OCI-LY1 (cell line): ENCODE data around the gene SLC5A11.

ENCODE experiments used
- H2AFZ ChIP-seq: fragments of 200-600 bp; sonication (generic), shearing (Covaris generic); 2 replicates; pipeline ENCODE4 v1.6.0; 2014; ENCODE audit warnings: antibody characterized with exemption, mild to moderate bottlenecking, low read length
- H3F3A ChIP-seq: fragments of 200-600 bp; sonication (generic), shearing (Covaris generic); 2 replicates; pipeline ENCODE4 v1.6.0; 2014; ENCODE audit warnings: mild to moderate bottlenecking, antibody characterized with exemption, low read length, moderate library complexity; ENCODE audit not compliant: insufficient read depth
- H3K27ac ChIP-seq: fragments of 200-600 bp; sonication (generic); 2 replicates; pipeline ENCODE4 v1.5.1; 2014; ENCODE audit warnings: low read length, mixed run types, mild to moderate bottlenecking, low read depth; ENCODE audit not compliant: poor library complexity, severe bottlenecking
- H3K27me3 ChIP-seq: fragments of 200-600 bp; sonication (generic); 2 replicates; pipeline ENCODE4 v1.6.0; 2014; ENCODE audit warnings: antibody characterized with exemption, mild to moderate bottlenecking, low read length, moderate library complexity; ENCODE audit not compliant: insufficient read depth
- H3K36me3 ChIP-seq: fragments of 200-600 bp; sonication (generic); 2 replicates; pipeline ENCODE4 v1.6.1; 2014; ENCODE audit warnings: mild to moderate bottlenecking, antibody characterized with exemption, low read length, moderate library complexity, mixed read lengths; ENCODE audit not compliant: insufficient read depth
- H3K4me1 ChIP-seq: fragments of 200-600 bp; sonication (generic); 2 replicates; pipeline ENCODE4 v1.5.1; 2014; ENCODE audit warnings: mild to moderate bottlenecking, low read length, moderate library complexity; ENCODE audit not compliant: insufficient read depth, severe bottlenecking
- H3K4me2 ChIP-seq: fragments of 200-600 bp; sonication (generic), shearing (Covaris generic); 2 replicates; pipeline ENCODE4 v1.6.1; 2014; ENCODE audit warnings: low read length
- H3K4me3 ChIP-seq: fragments of 200-600 bp; sonication (generic); 2 replicates; pipeline ENCODE4 v1.5.1; 2014; ENCODE audit warnings: low read length, low read depth, mild to moderate bottlenecking, mixed read lengths; ENCODE audit not compliant: poor library complexity, severe bottlenecking
- H3K79me2 ChIP-seq: fragments of 200-600 bp; shearing (Covaris generic); 2 replicates; pipeline ENCODE4 v1.6.1; 2016; ENCODE audit warnings: mixed run types, low read length, mixed read lengths; ENCODE audit not compliant: insufficient read depth
- H3K9ac ChIP-seq: fragments of 200-600 bp; sonication (generic), shearing (Covaris generic); 2 replicates; pipeline ENCODE4 v1.6.1; 2014; ENCODE audit warnings: mild to moderate bottlenecking, low read length, mixed read lengths
- H3K9me2 ChIP-seq: fragments of 200-600 bp; sonication (generic), shearing (Covaris generic); 2 replicates; pipeline ENCODE4 v1.6.1; 2014; ENCODE audit warnings: low read depth, mild to moderate bottlenecking, low read length, mixed read lengths
- H3K9me3 ChIP-seq: fragments of 200-600 bp; shearing (Covaris generic); 2 replicates; pipeline ENCODE4 v1.6.1; 2014; ENCODE audit warnings: low read length, mixed read lengths
- H4K20me1 ChIP-seq: fragments of 200-600 bp; sonication (generic), shearing (Covaris generic); 2 replicates; pipeline ENCODE4 v1.6.0; 2016; ENCODE audit warnings: mild to moderate bottlenecking, low read length; ENCODE audit not compliant: insufficient read depth
- CTCF ChIP-seq: fragments of 200-600 bp; sonication (generic), shearing (Covaris generic); IDR thresholded peaks from 2 replicates; pipeline ENCODE4 v1.5.1; 2017; ENCODE audit warnings: mild to moderate bottlenecking, antibody characterized with exemption, low read length, moderate library complexity, mixed read lengths
- EZH2 ChIP-seq: fragments of 200-600 bp; sonication (generic), shearing (Covaris generic); IDR thresholded peaks from 2 replicates; pipeline ENCODE4 v1.8.0; 2017; ENCODE audit warnings: borderline replicate concordance, mixed run types, mild to moderate bottlenecking, antibody characterized with exemption, low read length, moderate library complexity, mixed read lengths

The SLC5A11 gene

DNA sequence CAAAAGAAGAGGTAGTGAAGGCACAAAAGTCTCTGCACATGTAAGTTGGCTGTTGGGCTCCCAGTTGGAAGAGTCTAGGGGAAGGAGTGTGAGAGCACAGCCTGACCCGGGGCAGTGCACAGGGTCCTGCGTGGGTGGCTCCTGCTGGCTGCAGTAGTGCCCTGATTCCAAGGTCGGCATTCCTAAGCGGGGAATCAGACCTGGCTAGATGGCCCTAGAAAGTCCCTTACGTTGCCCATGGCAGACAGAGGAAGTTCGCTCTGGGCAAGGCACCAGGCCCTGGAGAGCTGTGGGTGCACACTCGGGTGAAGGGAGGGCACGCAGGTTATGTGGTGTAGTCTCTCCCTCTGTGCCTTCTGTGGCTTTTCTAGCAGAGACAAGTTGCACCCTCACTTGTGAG is 22.8 kb upstream of the SLC5A11 start:
- Histone ChIP-seq H3K9ac (no peak overlapping the region), H2AFZ (no peak overlapping the region)

GRCh38 chr16:24825696-24826095 is 20.1 kb upstream of the SLC5A11 start:
- Histone ChIP-seq H4K20me1 (no peaks in the 10 kb centered on the region), H3K36me3 (peaks cover 76% of the 10 kb centered on the region), H3F3A (no peaks in the 10 kb centered on the region), H3K4me1 (no peaks in the 10 kb centered on the region), H3K4me2 (no peak overlapping the region), H3K4me3 (no peak overlapping the region), H3K9me3 (no peaks in the 10 kb centered on the region), H3K79me2 (no peaks in the 10 kb centered on the region), H3K27ac (no peak overlapping the region), H3K27me3 (no peaks in the 10 kb centered on the region), H3K9me2 (no peaks in the 10 kb centered on the region), H2AFZ (no peak overlapping the region), H3K9ac (no peak overlapping the region)
- TF ChIP-seq CTCF (no peak), EZH2 (no peak)

More for the DNA sequence above, 22.8 kb upstream of the SLC5A11 start:
- Histone ChIP-seq H3K4me3 (no peak overlapping the region), H3K27ac (no peak overlapping the region), H4K20me1 (no peaks in the 10 kb centered on the region), H3K79me2 (no peaks in the 10 kb centered on the region), H3F3A (no peaks in the 10 kb centered on the region), H3K4me1 (no peaks in the 10 kb centered on the region), H3K27me3 (no peaks in the 10 kb centered on the region), H3K36me3 (peaks cover 96% of the 10 kb centered on the region), H3K9me3 (no peaks in the 10 kb centered on the region), H3K4me2 (no peak overlapping the region), H3K9me2 (no peaks in the 10 kb centered on the region)
- TF ChIP-seq CTCF (no peak), EZH2 (no peak)

DNA sequence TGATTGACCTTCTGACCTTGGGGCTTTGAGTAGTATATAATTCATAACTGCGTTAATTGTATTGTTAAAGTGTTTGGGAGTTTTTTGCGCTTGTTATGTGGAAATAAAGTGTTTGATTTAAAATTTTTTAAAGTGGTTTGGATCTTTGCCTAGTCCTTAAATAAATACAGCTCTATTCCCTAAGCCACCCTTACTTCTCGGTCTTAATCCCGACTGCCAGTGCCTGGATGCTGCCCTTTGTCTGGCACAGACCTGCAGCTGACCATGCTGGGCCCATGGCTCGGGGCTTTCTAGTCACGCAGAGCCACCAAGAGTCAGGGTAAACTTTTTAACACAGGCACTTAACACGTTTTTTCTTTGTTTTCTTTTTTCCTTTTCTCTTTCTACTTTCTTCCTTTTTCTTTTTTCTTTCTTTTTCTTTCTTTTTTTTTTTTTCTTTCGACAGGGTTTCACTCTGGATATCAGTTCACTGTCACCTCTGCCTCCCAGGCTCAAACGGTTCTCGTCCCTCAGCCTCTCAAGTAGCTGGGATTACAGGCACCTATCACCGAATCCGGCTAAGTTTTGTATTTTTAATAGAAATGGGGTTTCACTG is 19.6 kb upstream of the SLC5A11 start:
- H3K27ac ChIP-seq, result no peak overlapping the region
- no peaks in the 10 kb centered on the region for H3K4me1 ChIP-seq
- H3K27me3 ChIP-seq, result no peaks in the 10 kb centered on the region
- no peaks in the 10 kb centered on the region for H3K9me2 ChIP-seq
- no peak overlapping the region for H3K4me3 ChIP-seq
- H2AFZ ChIP-seq, result no peak overlapping the region
- no peaks in the 10 kb centered on the region for H3K9me3 ChIP-seq
- no peak overlapping the region for H3K9ac ChIP-seq
- peaks cover 71% of the 10 kb centered on the region for H3K36me3 ChIP-seq
- TF ChIP-seq EZH2, result no peak
- no peak for TF ChIP-seq CTCF
- no peaks in the 10 kb centered on the region for H3K79me2 ChIP-seq
- H3K4me2 ChIP-seq, result no peak overlapping the region
- no peaks in the 10 kb centered on the region for H3F3A ChIP-seq
- no peaks in the 10 kb centered on the region for H4K20me1 ChIP-seq
